Spinal cord (tissue), 10 donors: ENCODE data around the gene CNOT10. TPM values are rescaled to one million over a fixed set of nuclear protein-coding genes. Genes with fewer than 3 reads are reported as not detected.
A peak's percentile ranks its signal among the peaks of the same experiment; 100 is the strongest.
"Not testable (repeated sequence)": the region's sequence is repeated elsewhere in the genome, so short reads cannot be mapped to it uniquely, and the experiment has no call there.

Source experiments
- DNase-seq, 6 donors: peaks; one replicate each; pipeline versions ENCODE4 v3.0.0 to v3.0.0-alpha.2; 2013 to 2015; ENCODE audit warnings: low spot score in 6 of 6, low read depth in 4 of 6
- H3K27ac ChIP-seq: one replicate; pipeline ENCODE4 v1.5.1; 2013; ENCODE audit warnings: low read depth, low read length, control low read depth
- H3K27me3 ChIP-seq: one replicate; pipeline ENCODE4 v1.6.1; 2013; ENCODE audit warnings: low read length; ENCODE audit not compliant: control insufficient read depth, insufficient read depth
- H3K36me3 ChIP-seq: one replicate; pipeline ENCODE4 v1.6.1; 2013; ENCODE audit warnings: low read length; ENCODE audit not compliant: control insufficient read depth, insufficient read depth
- H3K4me1 ChIP-seq: one replicate; pipeline ENCODE4 v1.6.1; 2013; ENCODE audit warnings: low read length; ENCODE audit not compliant: control insufficient read depth, insufficient read depth
- H3K4me3 ChIP-seq: one replicate; pipeline ENCODE4 v1.5.1; 2013; ENCODE audit warnings: low read depth, low read length, control low read depth
- H3K9me3 ChIP-seq: one replicate; pipeline ENCODE4 v1.6.1; 2013; ENCODE audit warnings: low read length; ENCODE audit not compliant: control insufficient read depth, insufficient read depth
- WGBS: methylation state at CpG from one replicate; pipeline ENCODE4 v1.1.5; 2013; ENCODE audit warnings: missing lambda C conversion rate; ENCODE audit not compliant: insufficient coverage; 5-methylcytosine and 5-hydroxymethylcytosine counted together
- polyA plus RNA-seq, 2 donors: library from polyadenylated mRNA; unstranded; fragments of 120-200 nt; gene quantifications; one replicate each; pipeline ENCODE4 v1.2.1, GENCODE V29; 2013; ENCODE audit not compliant: insufficient read length in 2 of 2
- total RNA-seq, 2 donors: library from RNA; depleted of rRNA in 1 of 2; stranded (reverse); fragments of 120-200 nt in 1 of 2; fragments of >200 nt in 1 of 2; gene quantifications; one replicate each; pipeline versions ENCODE4 v1.2.3 to v1.2.4, GENCODE V29; 2013 to 2014
- donor health status: healthy.

Gene CNOT10
- total and polyA plus RNA-seq, 4 donors, result 26.9 to 36.2 (median 33.7) TPM

GRCh38 chr3:32780071-32780734 is 95.2 kb downstream of the CNOT10 start:
- 61% methylated on average over 3 of the region's 10 CpGs for WGBS
- DNase-seq, result peak in 1 of 6 donors; percentile 5
- Histone ChIP-seq H3K27me3 (no peaks in the 10 kb centered on the region), H3K9me3 (no peaks in the 10 kb centered on the region), H3K4me3 (peak overlapping the region; percentile 66), H3K4me1 (peaks cover 10% of the 10 kb centered on the region), H3K27ac (no peak overlapping the region), H3K36me3 (no peaks in the 10 kb centered on the region)

- Histone ChIP-seq H3K27me3 (no peaks in the 10 kb centered on the region), H3K27ac (peak overlapping the region; percentile 25)
- 2% methylated on average over 32 of the region's 36 CpGs for WGBS
These were observed 95.8 kb downstream of the CNOT10 start for GRCh38 chr3:32780735-32781210.

GRCh38 chr3:32781211-32781968 is 96.4 kb downstream of the CNOT10 start:
- 0% methylated on average over 46 of the region's 59 CpGs for WGBS
- DNase-seq, result peak; percentile 39 to 89 (median 48)
- no peaks in the 10 kb centered on the region for H3K36me3 ChIP-seq
- H3K9me3 ChIP-seq, result no peaks in the 10 kb centered on the region
- peaks cover 10% of the 10 kb centered on the region for H3K4me1 ChIP-seq
- peak overlapping the region; percentile 25 for H3K27ac ChIP-seq
- peak overlapping the region; percentile 66 for H3K4me3 ChIP-seq
- no peaks in the 10 kb centered on the region for H3K27me3 ChIP-seq

More at GRCh38 chr3:32780735-32781210, 95.8 kb downstream of the CNOT10 start:
- Histone ChIP-seq H3K9me3 (no peaks in the 10 kb centered on the region), H3K4me3 (peak overlapping the region; percentile 66), H3K36me3 (no peaks in the 10 kb centered on the region), H3K4me1 (peaks cover 10% of the 10 kb centered on the region)
- peak in 4 of 6 donors; percentile 4 to 58 (median 40) for DNase-seq

GRCh38 chr3:32781969-32782270 is 96.9 kb downstream of the CNOT10 start:
- no CpG with 5 or more reads among the region's 9 CpGs for WGBS
- not testable (repeated sequence) for H3K4me3 ChIP-seq, DNase-seq

GRCh38 chr3:32782407-32782806 is 97.4 kb downstream of the CNOT10 start:
- no peaks in the 10 kb centered on the region for H3K9me3 ChIP-seq
- H3K36me3 ChIP-seq, result no peaks in the 10 kb centered on the region
- H3K27me3 ChIP-seq, result no peaks in the 10 kb centered on the region
- H3K27ac ChIP-seq, result no peak overlapping the region
- no peak for DNase-seq
- WGBS, result 93% methylated on average over 2 of the region's 3 CpGs
- no peak overlapping the region for H3K4me3 ChIP-seq
- H3K4me1 ChIP-seq, result peaks cover 10% of the 10 kb centered on the region

More at GRCh38 chr3:32781969-32782270, 96.9 kb downstream of the CNOT10 start:
- H3K27ac ChIP-seq, H3K36me3 ChIP-seq, H3K27me3 ChIP-seq, H3K9me3 ChIP-seq: not testable (repeated sequence)
- H3K4me1 ChIP-seq, result peaks cover 10% of the 10 kb centered on the region

GRCh38 chr3:32791833-32792232 is 106.8 kb downstream of the CNOT10 start:
- Histone ChIP-seq H3K27me3 (no peaks in the 10 kb centered on the region), H3K36me3 (no peaks in the 10 kb centered on the region), H3K9me3 (no peaks in the 10 kb centered on the region), H3K4me1 (no peaks in the 10 kb centered on the region), H3K27ac (no peak overlapping the region), H3K4me3 (no peak overlapping the region)
- WGBS, result 91% methylated on average over 1 of the region's 3 CpGs
- DNase-seq, result no peak

- DNase-seq, result no peak
- H3K9me3 ChIP-seq, result no peaks in the 10 kb centered on the region
- no peaks in the 10 kb centered on the region for H3K4me1 ChIP-seq
- no peak overlapping the region for H3K27ac ChIP-seq
- H3K4me3 ChIP-seq, result no peak overlapping the region
- WGBS, result 94% methylated on average over 7 of the region's 8 CpGs
- no peaks in the 10 kb centered on the region for H3K27me3 ChIP-seq
- H3K36me3 ChIP-seq, result no peaks in the 10 kb centered on the region
These were observed 109.7 kb downstream of the CNOT10 start for GRCh38 chr3:32794487-32795308.

- H3K27me3 ChIP-seq, DNase-seq, H3K9me3 ChIP-seq, H3K36me3 ChIP-seq, H3K27ac ChIP-seq, H3K4me3 ChIP-seq, H3K4me1 ChIP-seq: not testable (repeated sequence)
- WGBS, result 89% methylated on average over 11 of the region's 11 CpGs
These were observed 111.5 kb downstream of the CNOT10 start for GRCh38 chr3:32796384-32796950.

GRCh38 chr3:32797776-32798175 is 112.8 kb downstream of the CNOT10 start:
- H3K36me3 ChIP-seq, result no peaks in the 10 kb centered on the region
- no CpG with 5 or more reads among the region's 2 CpGs for WGBS
- H3K4me3 ChIP-seq, result no peak overlapping the region
- no peaks in the 10 kb centered on the region for H3K4me1 ChIP-seq
- no peaks in the 10 kb centered on the region for H3K9me3 ChIP-seq
- H3K27me3 ChIP-seq, result no peaks in the 10 kb centered on the region
- DNase-seq, result no peak
- H3K27ac ChIP-seq, result no peak overlapping the region
